ENCODE measurements around the gene CCBE1.

DNA sequence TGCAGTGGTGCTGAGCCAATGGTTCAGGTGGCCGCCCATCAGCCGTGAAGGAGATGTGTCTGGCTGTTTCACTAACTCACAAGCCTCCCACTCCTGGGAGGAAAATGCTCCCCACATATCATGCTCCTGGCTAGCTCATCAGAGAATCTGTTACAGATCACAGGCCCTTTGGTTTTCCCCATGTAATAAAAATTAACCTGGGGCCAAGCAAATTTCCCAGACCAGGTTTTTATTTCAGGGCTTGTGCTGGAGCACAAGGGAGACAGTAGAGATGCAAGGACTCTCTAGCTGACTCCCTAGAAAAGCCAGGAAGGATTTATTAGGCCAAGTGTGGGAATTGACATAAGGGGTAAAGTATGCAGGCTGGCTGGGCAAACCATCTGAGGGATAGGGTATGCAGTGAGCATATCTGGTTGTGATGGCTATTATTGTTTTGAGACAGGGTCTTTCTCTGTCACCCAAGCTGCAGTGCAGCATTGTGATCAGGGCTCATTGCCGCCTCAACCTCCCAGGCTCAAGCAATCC is 40.6 kb upstream of the CCBE1 start:
- TF ChIP-seq TAF1 (IDR thresholded peaks at IDR 0.05; ENCODE audit: low read depth) (no peak), FOXM1 (IDR thresholded peaks at IDR 0.05; ENCODE audit: borderline replicate concordance, low read depth) (no peak), USF1 (IDR thresholded peaks at IDR 0.05) (no peak), CREB1 (IDR thresholded peaks at IDR 0.05; ENCODE audit: low read depth) (no peak), RAD21 (IDR thresholded peaks at IDR 0.05; ENCODE audit: low read depth) (no peak), REST (IDR thresholded peaks at IDR 0.05; ENCODE audit: low read depth) (no peak), NFIC (IDR thresholded peaks at IDR 0.05) (no peak), YY1 (IDR thresholded peaks at IDR 0.05; ENCODE audit: low read depth) (no peak), ZBTB7A (IDR thresholded peaks at IDR 0.05; ENCODE audit: low read depth) (no peak)

Data from Ishikawa (cell line).